Fibroblast of lung (primary cell): ENCODE results near the gene RUBCNL.

Source experiments
- CTCF ChIP-seq, 2 donors: IDR thresholded peaks in 1 of 2; conservative IDR thresholded peaks in 1 of 2; 1 replicate in 1 of 2; 2 replicates in 1 of 2; pipeline ENCODE4 v1.5.1; 2011 to 2012; ENCODE audit warnings: low read length in 2 of 2, control low read depth in 1 of 2, inconsistent platforms in 1 of 2, low read depth in 1 of 2, mild to moderate bottlenecking in 1 of 2
- EZH2 ChIP-seq: IDR thresholded peaks from 2 replicates; pipeline ENCODE4 v1.5.1; 2012; ENCODE audit warnings: low read length, control low read depth, mild to moderate bottlenecking; ENCODE audit errors: missing control alignments

- no peak for TF ChIP-seq CTCF (conservative IDR thresholded peaks at IDR 0.05 in 1 of 2, IDR thresholded peaks at IDR 0.05 in 1 of 2; ENCODE audit: low read depth in 1 of 2, low read length in 2 of 2)
- TF ChIP-seq EZH2, result no peak
Observed at GRCh38 chr13:46404733-46405100, 17.7 kb upstream of the RUBCNL start.
